Activated naive CD8-positive, alpha-beta T cell treated with anti-CD3 and anti-CD28 coated beads, Interleukin-2, amount 10 ng/mL, durations not matched to agents 7 days and 5 days (primary cell): ENCODE data around the gene PRKCE. TPM values are rescaled to one million over a fixed set of nuclear protein-coding genes. Genes with fewer than 3 reads are reported as not detected.
A peak's percentile ranks its signal among the peaks of the same experiment; 100 is the strongest.

Experiments used
- ATAC-seq: fragments of 150-1000 bp; cut with Tn5 transposase; one replicate; pipeline ENCODE4 v1.10.0; 2021; ENCODE audit warnings: low read depth, moderate library complexity
- POLR2A ChIA-PET: fragments of 350-600 bp; sonication (Branson Sonifier 250); formaldehyde crosslinking; loops from one replicate; lab custom pipeline; 2021; ENCODE audit warnings: antibody characterized with exemption; lab: Charles Lee
- DNase-seq: peaks from one replicate; pipeline ENCODE4 v3.0.0; 2021
- H3K27ac Mint-ChIP-seq: one replicate; pipeline ENCODE4 v1.8.0; 2022; ENCODE audit warnings: mild to moderate bottlenecking, mixed read lengths
- H3K27me3 Mint-ChIP-seq: one replicate; pipeline ENCODE4 v1.8.0; 2022; ENCODE audit warnings: mild to moderate bottlenecking, moderate library complexity, mixed read lengths
- H3K36me3 Mint-ChIP-seq: one replicate; pipeline ENCODE4 v1.8.0; 2021; ENCODE audit warnings: mild to moderate bottlenecking, mixed read lengths
- H3K4me1 Mint-ChIP-seq: one replicate; pipeline ENCODE4 v1.8.0; 2021; ENCODE audit warnings: mixed read lengths
- H3K4me3 Mint-ChIP-seq: one replicate; pipeline ENCODE4 v1.8.0; 2022; ENCODE audit warnings: mild to moderate bottlenecking, moderate library complexity, mixed read lengths
- H3K9me3 Mint-ChIP-seq: one replicate; pipeline ENCODE4 v1.8.0; 2021; ENCODE audit warnings: mixed read lengths
- total RNA-seq, 2 experiments: library from RNA; stranded (reverse); gene quantifications; one replicate each; pipeline ENCODE4 v1.2.3, GENCODE V29; 2021

The PRKCE gene
- total RNA-seq, 2 experiments from 2014 or later: 18.4 to 20.5 TPM

DNA sequence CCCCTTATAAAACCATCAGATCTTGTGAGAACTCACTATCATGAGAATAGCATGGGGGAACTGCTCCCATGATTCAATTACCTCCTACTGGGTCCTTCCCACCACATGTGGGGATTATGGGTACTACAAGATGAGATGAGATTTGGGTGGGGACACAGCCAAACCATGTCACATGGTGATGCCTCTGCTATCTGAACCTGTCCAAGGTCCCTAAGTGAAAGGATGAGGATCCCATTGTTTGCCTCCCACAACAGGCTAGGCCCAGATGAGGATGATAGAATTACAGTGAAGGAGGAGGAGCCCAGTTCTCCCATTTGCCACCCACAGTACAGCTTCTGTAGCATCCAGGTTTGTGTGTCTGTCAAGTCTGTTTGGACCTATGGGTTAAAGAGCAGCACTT, 65.4 kb downstream of the PRKCE start:
- Mint-ChIP-seq H3K4me1 (peaks cover 5% of the 10 kb centered on the region), H3K4me3 (no peak overlapping the region), H3K36me3 (peaks cover 3% of the 10 kb centered on the region), H3K27ac (no peak overlapping the region), H3K27me3 (no peaks in the 10 kb centered on the region), H3K9me3 (no peaks in the 10 kb centered on the region)
- no peak for ATAC-seq
- DNase-seq: no peak
- POLR2A ChIA-PET: no interaction called here

DNA sequence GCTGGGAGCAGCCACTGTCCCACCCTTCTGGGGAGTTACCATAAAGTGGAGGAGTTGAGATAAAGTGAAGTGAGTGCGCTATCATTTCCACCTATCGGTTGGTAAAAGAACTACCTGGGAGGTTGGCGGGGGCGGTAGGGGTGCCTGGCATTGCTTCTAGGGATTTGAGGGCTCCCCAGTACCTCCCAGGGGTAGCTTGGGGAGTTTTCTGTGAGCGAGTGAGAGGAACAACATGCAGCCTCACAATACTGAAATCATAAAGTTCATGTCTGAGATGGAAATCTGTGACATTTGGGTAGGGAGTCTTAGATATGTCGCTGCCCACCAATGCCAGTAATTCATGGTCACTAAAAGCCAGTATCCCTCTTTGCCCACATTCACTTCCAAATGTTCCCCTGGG, 68.7 kb downstream of the PRKCE start:
- H3K4me1 Mint-ChIP-seq: peaks cover 9% of the 10 kb centered on the region
- POLR2A ChIA-PET: no interaction called here

DNA sequence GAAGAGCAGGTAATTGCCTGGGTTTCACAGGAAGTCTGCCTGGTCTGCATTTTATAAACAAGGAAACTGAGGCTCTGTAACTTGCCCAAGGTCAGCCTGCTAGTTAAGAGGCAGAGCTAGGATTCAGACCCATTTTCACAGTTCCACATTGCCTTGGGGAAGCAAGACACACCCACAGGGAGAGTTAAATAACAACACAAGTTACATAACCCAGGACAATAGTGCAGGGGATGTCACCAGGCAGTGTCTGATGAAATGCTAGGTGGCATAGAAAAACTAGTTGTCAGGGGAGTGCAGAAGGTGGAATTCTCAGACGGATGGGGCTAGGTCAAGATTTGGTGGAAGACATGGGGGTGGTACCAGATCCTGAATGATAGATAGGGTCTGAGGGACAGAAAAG, 69.7 kb downstream of the PRKCE start:
- POLR2A ChIA-PET: no interaction called here
- DNase-seq (no peak), ATAC-seq (no peak)
- H3K4me1 Mint-ChIP-seq: peaks cover 9% of the 10 kb centered on the region
- H3K27me3 Mint-ChIP-seq: no peaks in the 10 kb centered on the region
- no peak overlapping the region for H3K27ac Mint-ChIP-seq
- H3K36me3 Mint-ChIP-seq: peaks cover 4% of the 10 kb centered on the region
- H3K9me3 Mint-ChIP-seq: no peaks in the 10 kb centered on the region
- no peak overlapping the region for H3K4me3 Mint-ChIP-seq

More for the DNA sequence above, 68.7 kb downstream of the PRKCE start:
- H3K27ac Mint-ChIP-seq: no peak overlapping the region
- no peak overlapping the region for H3K4me3 Mint-ChIP-seq
- H3K9me3 Mint-ChIP-seq: no peaks in the 10 kb centered on the region
- H3K27me3 Mint-ChIP-seq: no peaks in the 10 kb centered on the region
- DNase-seq (no peak), ATAC-seq (no peak)
- peaks cover 3% of the 10 kb centered on the region for H3K36me3 Mint-ChIP-seq

DNA sequence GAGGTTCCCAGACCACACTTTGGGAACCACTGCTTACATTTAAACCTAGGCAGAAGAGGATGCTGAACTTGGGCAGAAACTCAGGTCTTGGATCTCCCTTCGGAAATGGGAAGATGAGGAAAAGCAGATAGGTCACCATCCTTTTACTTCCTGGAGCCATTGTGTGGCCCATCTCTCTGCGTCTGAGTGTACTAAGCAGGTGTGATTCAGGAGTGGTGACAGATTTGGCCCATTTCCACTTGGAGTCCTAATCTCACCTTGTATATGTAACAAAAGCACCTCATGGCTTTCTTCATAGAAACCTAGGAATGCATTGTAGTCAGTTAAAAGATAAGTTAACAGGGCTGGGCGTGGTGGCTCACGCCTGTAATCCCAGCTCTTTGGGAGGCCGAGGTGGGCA, 71.0 kb downstream of the PRKCE start:
- Mint-ChIP-seq H3K36me3 (peaks cover 1% of the 10 kb centered on the region), H3K27me3 (no peaks in the 10 kb centered on the region), H3K4me3 (no peak overlapping the region), H3K27ac (no peak overlapping the region), H3K9me3 (no peaks in the 10 kb centered on the region), H3K4me1 (peaks cover 9% of the 10 kb centered on the region)
- POLR2A ChIA-PET: no interaction called here
- DNase-seq (no peak), ATAC-seq (no peak)

DNA sequence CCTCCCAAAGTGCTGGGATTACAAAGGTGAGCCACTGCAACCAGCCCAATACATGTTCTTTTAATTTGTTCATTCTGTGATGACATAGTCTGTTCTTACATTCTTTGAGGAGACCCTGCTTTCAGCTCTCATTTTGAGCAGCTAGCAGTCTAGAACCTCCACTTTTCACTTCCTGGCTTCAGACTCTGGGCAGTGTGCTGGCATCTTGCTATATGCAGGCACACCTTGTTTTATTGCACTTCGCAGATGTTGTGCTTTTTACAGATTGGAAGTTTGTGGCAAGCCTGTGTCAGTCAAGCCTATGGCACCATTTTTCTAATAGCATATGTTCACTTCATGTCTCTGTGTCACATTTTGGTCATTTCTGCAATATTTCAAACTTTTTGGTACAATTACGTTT, 72.4 kb downstream of the PRKCE start:
- H3K27ac Mint-ChIP-seq: no peak overlapping the region
- no peak overlapping the region for H3K4me3 Mint-ChIP-seq
- H3K27me3 Mint-ChIP-seq: no peaks in the 10 kb centered on the region
- peaks cover 1% of the 10 kb centered on the region for H3K36me3 Mint-ChIP-seq
- no peaks in the 10 kb centered on the region for H3K9me3 Mint-ChIP-seq
- no peak for ATAC-seq
- POLR2A ChIA-PET: no interaction called here
- no peak for DNase-seq
- peaks cover 9% of the 10 kb centered on the region for H3K4me1 Mint-ChIP-seq

DNA sequence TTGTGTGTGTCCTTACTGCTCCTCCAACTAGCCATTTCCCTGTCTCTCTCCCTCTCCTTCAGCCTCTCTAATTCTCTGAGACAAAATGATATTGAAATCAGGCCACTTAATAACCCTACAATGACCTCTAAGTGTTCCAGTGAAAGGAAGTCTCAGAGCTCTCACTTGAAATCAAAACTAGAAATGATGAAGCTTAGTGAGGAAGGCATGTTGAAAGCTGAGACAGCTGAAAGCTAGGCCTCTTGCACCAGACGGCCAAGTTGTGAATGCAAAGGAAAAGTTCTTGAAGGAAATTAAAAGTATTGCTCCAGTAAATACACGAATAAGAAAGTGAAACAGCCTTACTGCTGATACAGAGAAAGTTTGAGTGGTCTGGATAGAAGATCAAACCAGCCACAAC, 72.9 kb downstream of the PRKCE start:
- H3K4me1 Mint-ChIP-seq: peaks cover 9% of the 10 kb centered on the region
- no peaks in the 10 kb centered on the region for H3K9me3 Mint-ChIP-seq
- ATAC-seq (no peak), DNase-seq (no peak)
- peaks cover 1% of the 10 kb centered on the region for H3K36me3 Mint-ChIP-seq
- H3K4me3 Mint-ChIP-seq: peak overlapping the region; percentile 6
- POLR2A ChIA-PET: no interaction called here
- H3K27me3 Mint-ChIP-seq: no peaks in the 10 kb centered on the region
- H3K27ac Mint-ChIP-seq: no peak overlapping the region

DNA sequence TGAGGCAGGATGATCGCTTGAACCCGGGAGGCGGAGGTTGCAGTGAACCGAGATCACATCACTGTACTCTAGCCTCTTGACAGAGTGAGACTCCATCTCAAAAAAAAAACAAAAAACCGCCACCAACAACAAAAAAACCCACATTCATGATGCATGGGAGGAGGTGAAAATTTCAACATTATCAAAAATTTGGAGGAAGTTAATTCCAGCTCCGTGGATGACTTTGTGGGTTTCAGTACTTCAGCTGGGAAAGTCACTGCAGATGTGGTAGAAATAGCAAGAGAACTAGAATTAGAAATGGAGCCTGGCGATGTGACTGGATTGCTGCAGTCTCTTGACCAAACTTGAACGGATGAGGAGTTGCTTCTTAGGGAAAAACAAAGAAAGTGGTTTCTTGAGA, 74.3 kb downstream of the PRKCE start:
- Mint-ChIP-seq H3K4me1 (peaks cover 9% of the 10 kb centered on the region), H3K27ac (no peak overlapping the region), H3K36me3 (peaks cover 1% of the 10 kb centered on the region), H3K9me3 (no peaks in the 10 kb centered on the region), H3K4me3 (no peak overlapping the region), H3K27me3 (no peaks in the 10 kb centered on the region)
- no peak for ATAC-seq
- no peak for DNase-seq
- POLR2A ChIA-PET: no interaction called here

DNA sequence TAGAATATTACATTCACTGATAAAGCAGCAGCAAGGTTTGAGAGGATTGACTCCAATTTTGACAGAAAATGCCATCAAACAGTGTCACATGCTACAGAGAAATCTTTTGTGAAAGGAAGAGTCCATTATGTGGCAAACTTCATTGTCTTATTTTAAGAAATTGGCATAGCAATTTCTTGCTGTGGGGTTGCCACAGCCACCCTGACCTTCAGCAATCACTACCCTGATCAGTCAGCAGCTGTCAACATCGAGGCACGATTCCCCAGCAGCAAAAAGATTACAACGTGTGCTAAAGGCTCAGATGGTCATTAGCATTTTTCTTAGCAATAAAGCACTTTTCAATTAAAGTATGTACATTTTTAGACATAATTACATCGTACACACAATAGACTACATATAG, 74.7 kb downstream of the PRKCE start:
- H3K36me3 Mint-ChIP-seq: peaks cover 1% of the 10 kb centered on the region
- POLR2A ChIA-PET: no interaction called here

DNA sequence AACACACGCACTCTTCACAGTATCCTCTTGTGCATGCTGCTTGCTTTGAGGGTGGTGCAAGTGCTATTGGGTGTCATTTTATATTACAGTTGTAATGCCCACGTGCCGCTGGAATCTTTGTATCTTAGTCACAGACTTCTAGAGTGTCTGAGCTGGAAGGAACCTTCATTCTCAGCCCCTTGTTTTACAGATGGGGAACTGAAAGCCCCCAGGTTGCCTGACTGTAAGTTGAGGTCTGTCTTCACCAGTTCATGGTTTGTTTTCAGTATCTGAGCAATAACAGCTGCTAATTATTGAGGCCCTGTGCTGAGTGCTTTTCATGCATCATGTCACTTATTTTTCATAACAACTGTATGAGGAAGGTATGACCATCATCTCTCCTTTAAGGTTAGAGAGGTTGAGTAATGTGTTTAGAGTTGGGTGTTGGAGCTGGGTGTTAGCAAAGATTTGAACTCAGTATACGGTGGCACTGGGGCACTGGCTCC, 77.0 kb downstream of the PRKCE start:
- POLR2A ChIA-PET: no interaction called here
- DNase-seq (no peak), ATAC-seq (no peak)
- no peak overlapping the region for H3K27ac Mint-ChIP-seq
- H3K4me1 Mint-ChIP-seq: peaks cover 7% of the 10 kb centered on the region
- H3K9me3 Mint-ChIP-seq: no peaks in the 10 kb centered on the region
- H3K4me3 Mint-ChIP-seq: no peak overlapping the region
- no peaks in the 10 kb centered on the region for H3K27me3 Mint-ChIP-seq
- peaks cover 1% of the 10 kb centered on the region for H3K36me3 Mint-ChIP-seq

More for the DNA sequence above, 74.7 kb downstream of the PRKCE start:
- ATAC-seq: no peak
- no peak overlapping the region for H3K27ac Mint-ChIP-seq
- no peak overlapping the region for H3K4me3 Mint-ChIP-seq
- H3K9me3 Mint-ChIP-seq: no peaks in the 10 kb centered on the region
- peaks cover 8% of the 10 kb centered on the region for H3K4me1 Mint-ChIP-seq
- no peaks in the 10 kb centered on the region for H3K27me3 Mint-ChIP-seq
- DNase-seq: no peak

DNA sequence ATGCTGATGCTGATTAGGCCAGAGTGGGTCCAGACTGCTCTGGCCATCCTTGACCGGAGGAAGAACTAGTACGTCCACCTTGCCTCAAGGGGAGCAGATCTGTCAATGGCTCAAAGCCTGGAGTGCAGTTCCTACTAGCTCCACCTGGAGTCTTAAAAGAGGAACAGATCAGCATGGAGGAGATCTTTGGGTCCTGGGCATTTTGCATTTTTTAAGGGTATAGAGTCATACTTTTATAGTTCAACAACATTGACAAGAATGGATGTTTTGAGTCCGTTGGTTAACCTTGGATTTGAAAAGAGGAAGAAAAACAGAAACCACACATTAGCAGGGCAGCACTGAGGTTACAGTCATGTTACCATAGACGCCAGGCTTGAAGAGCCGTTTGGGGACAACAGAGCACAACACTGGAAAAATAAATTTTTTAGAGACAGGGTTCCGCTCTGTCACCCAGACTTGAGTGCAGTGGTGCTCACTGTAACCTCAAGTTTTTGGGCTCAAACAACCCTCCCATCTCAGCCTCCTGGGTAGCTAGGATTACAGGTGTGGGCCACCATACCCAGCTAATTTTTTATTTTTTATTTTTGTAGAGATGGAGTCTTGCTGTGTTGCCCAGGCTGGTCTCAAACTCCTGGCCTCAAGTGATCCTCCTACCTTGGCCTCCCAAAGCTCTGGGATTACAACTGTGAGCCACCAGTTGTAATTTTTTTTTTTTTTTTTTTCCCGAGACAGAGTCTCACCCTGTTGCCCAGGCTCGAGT, 78.5 kb downstream of the PRKCE start:
- no peak overlapping the region for H3K27ac Mint-ChIP-seq
- POLR2A ChIA-PET: no interaction called here
- peaks cover 1% of the 10 kb centered on the region for H3K36me3 Mint-ChIP-seq
- no peaks in the 10 kb centered on the region for H3K9me3 Mint-ChIP-seq
- DNase-seq (no peak), ATAC-seq (no peak)
- no peaks in the 10 kb centered on the region for H3K4me1 Mint-ChIP-seq
- H3K4me3 Mint-ChIP-seq: no peak overlapping the region
- no peaks in the 10 kb centered on the region for H3K27me3 Mint-ChIP-seq

DNA sequence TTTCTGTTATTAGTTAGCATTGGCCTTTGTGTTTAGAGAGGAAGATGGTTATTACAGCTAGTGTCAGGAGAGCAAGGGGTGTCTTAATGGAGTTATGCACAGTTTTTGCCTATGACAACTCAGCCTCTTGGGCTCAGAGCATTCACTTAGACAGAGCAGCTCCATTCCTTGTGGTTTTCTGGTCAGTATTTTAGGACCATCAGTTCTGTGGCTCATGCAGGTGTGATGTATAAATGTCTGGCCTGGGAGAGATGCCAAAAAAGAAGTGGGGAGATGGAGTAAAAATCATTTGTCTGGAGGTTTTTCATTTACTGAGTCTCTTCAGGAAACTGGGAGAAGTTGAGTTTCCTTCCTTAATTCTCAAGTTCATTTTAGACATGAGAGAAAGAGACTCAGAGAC, 79.7 kb downstream of the PRKCE start:
- Mint-ChIP-seq H3K4me3 (no peak overlapping the region), H3K27me3 (no peaks in the 10 kb centered on the region), H3K36me3 (no peaks in the 10 kb centered on the region), H3K27ac (no peak overlapping the region), H3K9me3 (no peaks in the 10 kb centered on the region), H3K4me1 (no peaks in the 10 kb centered on the region)
- POLR2A ChIA-PET: no interaction called here
- ATAC-seq: no peak
- DNase-seq: no peak

DNA sequence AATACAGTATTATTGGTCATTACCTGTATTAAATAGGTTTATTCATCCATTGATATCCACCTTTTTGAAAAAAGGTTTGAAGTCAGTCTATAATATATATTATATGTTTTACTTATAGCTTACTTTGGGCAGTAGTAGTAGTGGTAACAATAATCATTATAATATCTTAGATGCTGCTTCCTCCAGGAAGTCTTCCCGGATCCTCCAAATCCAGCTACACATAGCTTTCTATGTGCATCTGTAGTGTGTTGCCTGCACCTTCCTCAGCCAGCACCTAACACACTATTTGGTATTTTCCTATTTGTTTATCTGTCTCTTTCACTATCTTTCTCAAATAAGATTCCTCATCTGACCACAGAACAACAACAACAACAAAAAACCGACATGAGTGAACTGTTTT, 81.0 kb downstream of the PRKCE start:
- Mint-ChIP-seq H3K27me3 (no peaks in the 10 kb centered on the region), H3K4me3 (no peak overlapping the region), H3K4me1 (no peaks in the 10 kb centered on the region), H3K36me3 (no peaks in the 10 kb centered on the region), H3K27ac (no peak overlapping the region), H3K9me3 (no peaks in the 10 kb centered on the region)
- ATAC-seq: no peak
- POLR2A ChIA-PET: no interaction called here
- DNase-seq: no peak

DNA sequence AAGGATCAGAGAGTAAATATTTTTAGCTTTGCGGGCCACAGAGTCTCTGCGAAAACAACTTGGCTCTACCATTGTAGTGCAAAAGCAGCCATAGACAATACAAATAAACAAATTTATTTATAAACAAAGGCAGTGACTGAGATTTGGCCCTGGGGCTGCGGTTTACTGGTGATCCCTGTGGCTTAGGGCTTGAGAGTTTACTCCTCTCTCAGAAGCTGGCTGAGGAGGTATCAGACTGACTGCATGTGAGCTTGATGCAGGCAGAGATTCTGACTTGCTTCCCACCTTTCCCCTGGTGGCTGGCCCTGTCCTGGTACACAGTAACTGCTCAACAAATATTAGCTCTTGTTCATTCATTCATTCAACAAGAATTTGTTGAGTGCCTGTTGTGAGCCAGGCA, 81.5 kb downstream of the PRKCE start:
- DNase-seq (no peak), ATAC-seq (no peak)
- H3K9me3 Mint-ChIP-seq: no peaks in the 10 kb centered on the region
- POLR2A ChIA-PET: no interaction called here
- H3K4me3 Mint-ChIP-seq: no peak overlapping the region
- no peaks in the 10 kb centered on the region for H3K27me3 Mint-ChIP-seq
- H3K36me3 Mint-ChIP-seq: no peaks in the 10 kb centered on the region
- H3K27ac Mint-ChIP-seq: no peak overlapping the region
- H3K4me1 Mint-ChIP-seq: no peaks in the 10 kb centered on the region

DNA sequence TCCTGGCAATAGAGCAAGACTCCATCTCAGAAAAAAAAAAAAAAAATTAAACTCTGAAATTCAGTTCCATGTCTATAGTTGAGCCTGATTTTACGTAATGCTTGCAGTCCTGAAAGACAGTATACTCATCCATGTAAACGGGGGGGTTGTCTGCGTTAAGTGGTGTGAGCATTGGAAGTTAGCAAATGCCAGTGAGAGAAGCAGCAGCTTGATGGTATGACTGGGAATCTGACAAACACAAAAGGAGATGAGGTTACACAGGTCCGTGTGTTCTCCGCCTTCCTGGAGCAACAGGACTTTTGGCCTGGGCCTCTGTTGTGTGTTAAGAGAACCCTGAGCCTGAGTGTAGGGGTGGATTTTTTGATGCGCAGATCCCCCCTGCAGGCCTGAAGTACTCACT, 82.9 kb downstream of the PRKCE start:
- H3K27me3 Mint-ChIP-seq: no peaks in the 10 kb centered on the region
- no peaks in the 10 kb centered on the region for H3K36me3 Mint-ChIP-seq
- H3K4me1 Mint-ChIP-seq: no peaks in the 10 kb centered on the region
- H3K4me3 Mint-ChIP-seq: no peak overlapping the region
- no peak for ATAC-seq
- H3K9me3 Mint-ChIP-seq: no peaks in the 10 kb centered on the region
- no peak for DNase-seq
- POLR2A ChIA-PET: no interaction called here
- no peak overlapping the region for H3K27ac Mint-ChIP-seq
